Stimulated activated CD4-positive, alpha-beta T cell treated with anti-CD3 and anti-CD28 coated beads, Interleukin-1b, Interleukin-23, amount 100 ng/mL, for 4 hours (primary cell): ENCODE results near the gene PACRGL.
"Not testable (repeated sequence)": the region's sequence is repeated elsewhere in the genome, so short reads cannot be mapped to it uniquely, and the experiment has no call there.

ENCODE experiments used
- DNase-seq, 2 donors: peaks; one replicate each; pipeline ENCODE4 v3.0.0-alpha.2; 2020; ENCODE audit warnings: low read depth in 2 of 2

Gene PACRGL

DNA sequence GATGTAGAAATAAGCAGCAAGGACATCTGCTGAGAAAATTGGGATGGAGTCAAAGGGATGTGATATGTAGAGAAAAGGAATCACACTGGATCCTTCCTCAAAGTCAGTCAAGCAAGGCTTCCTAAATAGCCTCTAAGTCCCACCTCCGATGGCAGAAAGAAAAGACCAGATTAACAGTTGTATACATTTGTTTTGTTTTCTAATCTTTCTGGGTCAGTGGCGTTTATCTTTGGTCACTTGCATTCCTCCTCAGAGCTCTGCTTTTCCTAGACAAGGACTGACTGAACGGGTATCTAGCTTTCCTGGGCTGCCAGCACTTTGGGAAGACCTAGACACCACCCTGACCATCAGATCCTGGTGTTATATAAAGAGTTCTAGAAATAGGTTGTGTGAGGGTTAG lies 23.2 kb downstream of the PACRGL start:
- no peak for DNase-seq

- no peak for DNase-seq
Measured at GRCh38 chr4:20724915-20725314, 24.7 kb downstream of the PACRGL start.

DNA sequence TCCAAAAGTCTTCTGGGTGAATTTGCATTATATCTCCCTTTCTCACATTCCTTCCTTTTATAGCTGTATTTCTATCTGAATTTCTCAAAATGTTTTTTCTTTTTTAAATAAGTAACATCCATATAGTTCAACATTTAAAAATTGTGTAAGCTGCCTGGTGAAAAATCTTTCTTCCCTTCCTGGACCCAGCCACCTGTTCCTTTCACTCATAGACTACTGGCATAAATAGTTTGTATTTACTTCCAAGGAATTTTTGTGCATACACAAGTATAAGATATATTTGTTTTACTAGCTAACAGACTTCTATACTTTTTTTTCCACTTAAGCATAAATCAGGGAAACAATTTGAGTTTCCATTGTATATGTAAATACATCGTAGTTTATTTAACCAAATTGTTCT lies 35.7 kb downstream of the PACRGL start:
- no peak for DNase-seq

GRCh38 chr4:20746000-20746399 lies 45.7 kb downstream of the PACRGL start:
- not testable (repeated sequence) for DNase-seq

GRCh38 chr4:20752641-20753040 lies 52.4 kb downstream of the PACRGL start:
- no peak for DNase-seq

GRCh38 chr4:20754036-20754435 lies 53.8 kb downstream of the PACRGL start:
- no peak for DNase-seq

DNA sequence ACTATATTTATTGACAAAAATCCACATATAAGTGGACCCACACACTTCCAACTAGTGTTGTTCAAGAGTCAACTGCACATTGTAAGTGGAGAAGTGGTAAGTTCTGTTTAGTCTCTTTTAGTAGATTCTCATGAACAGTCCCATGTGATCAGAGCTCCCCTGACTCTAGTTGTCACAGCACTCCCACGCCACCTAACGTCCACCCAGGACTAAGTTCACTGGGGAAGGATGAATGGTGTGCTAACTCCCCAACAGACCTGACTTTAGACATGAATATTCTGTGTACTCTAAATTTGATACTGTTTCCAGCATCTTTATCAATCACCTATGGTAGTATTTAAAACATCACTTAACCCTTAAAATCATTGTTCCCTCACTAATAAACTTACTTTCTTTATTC lies 59.8 kb downstream of the PACRGL start:
- DNase-seq, result no peak

DNA sequence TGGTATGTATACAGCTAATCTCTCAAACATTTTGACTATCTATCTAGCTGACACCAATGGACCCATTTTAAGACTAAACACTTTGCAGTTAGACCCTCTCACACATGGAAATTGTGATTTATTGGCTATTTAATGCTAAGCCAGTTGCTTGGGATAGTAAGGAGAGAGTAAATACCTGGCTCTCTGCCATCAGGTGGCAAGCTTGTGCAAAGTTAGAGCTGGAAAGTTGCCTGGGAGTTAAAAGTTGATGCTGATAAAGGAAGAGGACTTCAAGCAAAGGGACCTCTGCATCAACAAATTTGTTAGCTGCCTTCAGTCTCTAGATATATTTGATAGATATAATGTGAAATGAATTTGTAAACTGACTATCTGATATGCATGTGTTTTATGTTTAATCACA lies 61.1 kb downstream of the PACRGL start:
- no peak for DNase-seq

- no peak for DNase-seq
Measured at GRCh38 chr4:20761826-20762225, 61.6 kb downstream of the PACRGL start.

- no peak for DNase-seq
Measured at GRCh38 chr4:20764366-20764992, 64.2 kb downstream of the PACRGL start.

- no peak for DNase-seq
Measured at GRCh38 chr4:20773144-20773997, 73.1 kb downstream of the PACRGL start.

GRCh38 chr4:20778896-20779295 lies 78.6 kb downstream of the PACRGL start:
- no peak for DNase-seq

- DNase-seq, result not testable (repeated sequence)
Measured at GRCh38 chr4:20783134-20783533, 82.9 kb downstream of the PACRGL start.

GRCh38 chr4:20787940-20788665 lies 87.8 kb downstream of the PACRGL start:
- no peak for DNase-seq
